Activated naive CD4-positive, alpha-beta T cell treated with anti-CD3 and anti-CD28 coated beads for 36 hours (primary cell): ENCODE results near the gene MYH8. TPM values are rescaled to one million over a fixed set of nuclear protein-coding genes. Genes with fewer than 3 reads are reported as not detected.
A peak's percentile ranks its signal among the peaks of the same experiment; 100 is the strongest.

ENCODE experiments used
- CTCF ChIA-PET: fragments of 350-600 bp; sonication (Branson Sonifier 250); formaldehyde crosslinking; loops from one replicate; lab custom pipeline; 2021; ENCODE audit warnings: antibody characterized with exemption; lab: Charles Lee
- DNase-seq: peaks from one replicate; pipeline ENCODE4 v3.0.0-alpha.2; 2020
- H3K27ac Mint-ChIP-seq: one replicate; pipeline ENCODE4 v1.8.0; 2021; ENCODE audit warnings: mild to moderate bottlenecking, mixed read lengths
- H3K27me3 Mint-ChIP-seq: one replicate; pipeline ENCODE4 v1.8.0; 2021; ENCODE audit warnings: low read depth, mixed read lengths
- H3K36me3 Mint-ChIP-seq: one replicate; pipeline ENCODE4 v1.8.0; 2021; ENCODE audit warnings: low read depth, mixed read lengths
- H3K4me1 Mint-ChIP-seq: one replicate; pipeline ENCODE4 v1.8.0; 2021; ENCODE audit warnings: low read depth, mixed read lengths
- H3K4me3 Mint-ChIP-seq: one replicate; pipeline ENCODE4 v1.8.0; 2021; ENCODE audit warnings: mild to moderate bottlenecking, moderate library complexity, mixed read lengths
- H3K9me3 Mint-ChIP-seq: one replicate; pipeline ENCODE4 v1.8.0; 2021; ENCODE audit warnings: mixed read lengths
- intact Hi-C: fragments of 100-400 bp; cut with micrococcal nuclease; formaldehyde crosslinking; loops from one replicate; pipeline ENCODE4 v1.15.1; 2023
- total RNA-seq, 2 experiments: library from RNA; stranded (reverse); gene quantifications; one replicate each; pipeline ENCODE4 v1.2.3, GENCODE V29; 2021

MYH8 gene
- total RNA-seq, 2 experiments from 2014 or later, result not detected

- Mint-ChIP-seq H3K36me3 (no peaks in the 10 kb centered on the region), H3K4me1 (no peaks in the 10 kb centered on the region), H3K4me3 (no peak overlapping the region), H3K27ac (no peak overlapping the region), H3K27me3 (peaks cover 3% of the 10 kb centered on the region), H3K9me3 (no peaks in the 10 kb centered on the region)
- CTCF ChIA-PET, result no interaction called here
- no peak for DNase-seq
- intact Hi-C loops, result no loop called here
Measured at GRCh38 chr17:10370016-10370608, 51.6 kb downstream of the MYH8 start.

GRCh38 chr17:10369239-10369638, 52.5 kb downstream of the MYH8 start:
- Mint-ChIP-seq H3K4me3 (no peak overlapping the region), H3K27me3 (peaks cover 3% of the 10 kb centered on the region), H3K9me3 (no peaks in the 10 kb centered on the region), H3K36me3 (no peaks in the 10 kb centered on the region), H3K27ac (no peak overlapping the region), H3K4me1 (no peaks in the 10 kb centered on the region)
- intact Hi-C loops, result no loop called here
- CTCF ChIA-PET, result no interaction called here
- DNase-seq, result no peak

- Mint-ChIP-seq H3K27ac (no peak overlapping the region), H3K4me3 (no peak overlapping the region), H3K4me1 (no peaks in the 10 kb centered on the region), H3K27me3 (peaks cover 3% of the 10 kb centered on the region), H3K36me3 (no peaks in the 10 kb centered on the region), H3K9me3 (no peaks in the 10 kb centered on the region)
- CTCF ChIA-PET, result no interaction called here
- no peak for DNase-seq
- intact Hi-C loops, result no loop called here
Measured at GRCh38 chr17:10368561-10368960, 53.2 kb downstream of the MYH8 start.

- Mint-ChIP-seq H3K36me3 (no peaks in the 10 kb centered on the region), H3K9me3 (no peaks in the 10 kb centered on the region), H3K27me3 (no peaks in the 10 kb centered on the region), H3K4me3 (no peak overlapping the region), H3K27ac (no peak overlapping the region), H3K4me1 (no peaks in the 10 kb centered on the region)
- DNase-seq, result no peak
- intact Hi-C loops, result no loop called here
- CTCF ChIA-PET, result no interaction called here
Measured at GRCh38 chr17:10360578-10360977, 61.2 kb downstream of the MYH8 start.

- H3K27me3 Mint-ChIP-seq, result no peaks in the 10 kb centered on the region
- H3K4me3 Mint-ChIP-seq, result no peak overlapping the region
- peak; percentile 46 for DNase-seq
- H3K36me3 Mint-ChIP-seq, result no peaks in the 10 kb centered on the region
- no peaks in the 10 kb centered on the region for H3K9me3 Mint-ChIP-seq
- H3K4me1 Mint-ChIP-seq, result no peaks in the 10 kb centered on the region
- CTCF ChIA-PET, result interaction anchor here (0.6 kb wide), 1 partner anchor 718 kb away, joined by 3 read pairs; no protein-coding TSS in a partner anchor
- no peak overlapping the region for H3K27ac Mint-ChIP-seq
- intact Hi-C loops, result loop anchor here (1.0 kb wide), 1 partner anchor 30 kb away; no protein-coding TSS in a partner anchor
Measured at GRCh38 chr17:10357768-10358167, 64.0 kb downstream of the MYH8 start.

- intact Hi-C loops, result no loop called here
- H3K27me3 Mint-ChIP-seq, result no peaks in the 10 kb centered on the region
- no peak overlapping the region for H3K27ac Mint-ChIP-seq
- no peak for DNase-seq
- CTCF ChIA-PET, result interaction anchor here (1.0 kb wide), 1 partner anchor 367 kb away, joined by 3 read pairs; no protein-coding TSS in a partner anchor
- H3K36me3 Mint-ChIP-seq, result no peaks in the 10 kb centered on the region
- H3K4me3 Mint-ChIP-seq, result no peak overlapping the region
- no peaks in the 10 kb centered on the region for H3K4me1 Mint-ChIP-seq
- H3K9me3 Mint-ChIP-seq, result no peaks in the 10 kb centered on the region
Measured at GRCh38 chr17:10354651-10355050, 67.1 kb downstream of the MYH8 start.

GRCh38 chr17:10352893-10353292, 68.9 kb downstream of the MYH8 start:
- Mint-ChIP-seq H3K27ac (no peak overlapping the region), H3K4me1 (no peaks in the 10 kb centered on the region), H3K36me3 (no peaks in the 10 kb centered on the region), H3K4me3 (no peak overlapping the region), H3K9me3 (no peaks in the 10 kb centered on the region), H3K27me3 (no peaks in the 10 kb centered on the region)
- intact Hi-C loops, result no loop called here
- no peak for DNase-seq
- CTCF ChIA-PET, result interaction anchor here (0.8 kb wide), 1 partner anchor 25 kb away, joined by 3 read pairs; no protein-coding TSS in a partner anchor

GRCh38 chr17:10349403-10349802, 72.3 kb downstream of the MYH8 start:
- no peaks in the 10 kb centered on the region for H3K36me3 Mint-ChIP-seq
- no peaks in the 10 kb centered on the region for H3K27me3 Mint-ChIP-seq
- DNase-seq, result peak; percentile 7
- H3K4me1 Mint-ChIP-seq, result no peaks in the 10 kb centered on the region
- H3K9me3 Mint-ChIP-seq, result no peaks in the 10 kb centered on the region
- intact Hi-C loops, result no loop called here
- no peak overlapping the region for H3K4me3 Mint-ChIP-seq
- H3K27ac Mint-ChIP-seq, result no peak overlapping the region
- CTCF ChIA-PET, result no interaction called here

GRCh38 chr17:10344816-10345215, 76.9 kb downstream of the MYH8 start:
- CTCF ChIA-PET, result no interaction called here
- no peaks in the 10 kb centered on the region for H3K27me3 Mint-ChIP-seq
- no peaks in the 10 kb centered on the region for H3K9me3 Mint-ChIP-seq
- H3K36me3 Mint-ChIP-seq, result no peaks in the 10 kb centered on the region
- H3K4me3 Mint-ChIP-seq, result no peak overlapping the region
- H3K27ac Mint-ChIP-seq, result no peak overlapping the region
- H3K4me1 Mint-ChIP-seq, result no peaks in the 10 kb centered on the region
- DNase-seq, result no peak
- intact Hi-C loops, result no loop called here

Other genes with a start within 250 kb of the MYH8 start
- under 1 TPM; 0.31 to 0.52 TPM for gene GAS7, start 223.3 kb downstream of the MYH8 start, total RNA-seq
- gene MYH13, start 48.9 kb downstream of the MYH8 start, total RNA-seq, result not detected
- not detected for gene MYH4, start 47.6 kb upstream of the MYH8 start, total RNA-seq
- gene MYH1, start 96.6 kb upstream of the MYH8 start, total RNA-seq, result not detected
- not detected for gene MYH2, start 127.7 kb upstream of the MYH8 start, total RNA-seq
- gene MYH3, start 235.4 kb upstream of the MYH8 start, total RNA-seq, result 1 to 10 TPM; 1.8 to 3.1 TPM